ENCODE results near the gene PNP.

DNA sequence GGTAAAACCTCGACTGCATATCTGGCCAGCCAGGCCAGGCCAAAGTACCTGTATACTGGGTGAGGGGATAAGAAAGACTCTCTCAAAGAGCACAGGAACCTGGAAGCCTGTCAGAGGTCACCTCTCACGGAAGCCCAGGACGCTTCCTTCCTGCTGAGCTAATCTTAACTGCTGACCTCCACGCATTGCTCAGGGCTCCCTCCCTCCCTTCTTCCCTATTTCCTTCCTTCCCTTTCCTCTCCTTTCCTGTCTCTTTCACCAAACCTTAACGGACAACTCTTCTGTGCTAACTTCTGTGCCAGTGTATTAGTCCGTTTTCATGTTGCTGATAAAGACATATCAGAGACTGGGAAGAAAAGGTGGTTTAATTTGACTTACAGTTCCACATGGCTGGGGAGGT, 21.4 kb downstream of the PNP start:
- TF ChIP-seq PAX8 (IDR thresholded peaks at IDR 0.05) (no peak), CHD1 (IDR thresholded peaks at IDR 0.05; ENCODE audit: low read depth, low read length) (no peak)
- TF ChIP-seq, protein P1, sequence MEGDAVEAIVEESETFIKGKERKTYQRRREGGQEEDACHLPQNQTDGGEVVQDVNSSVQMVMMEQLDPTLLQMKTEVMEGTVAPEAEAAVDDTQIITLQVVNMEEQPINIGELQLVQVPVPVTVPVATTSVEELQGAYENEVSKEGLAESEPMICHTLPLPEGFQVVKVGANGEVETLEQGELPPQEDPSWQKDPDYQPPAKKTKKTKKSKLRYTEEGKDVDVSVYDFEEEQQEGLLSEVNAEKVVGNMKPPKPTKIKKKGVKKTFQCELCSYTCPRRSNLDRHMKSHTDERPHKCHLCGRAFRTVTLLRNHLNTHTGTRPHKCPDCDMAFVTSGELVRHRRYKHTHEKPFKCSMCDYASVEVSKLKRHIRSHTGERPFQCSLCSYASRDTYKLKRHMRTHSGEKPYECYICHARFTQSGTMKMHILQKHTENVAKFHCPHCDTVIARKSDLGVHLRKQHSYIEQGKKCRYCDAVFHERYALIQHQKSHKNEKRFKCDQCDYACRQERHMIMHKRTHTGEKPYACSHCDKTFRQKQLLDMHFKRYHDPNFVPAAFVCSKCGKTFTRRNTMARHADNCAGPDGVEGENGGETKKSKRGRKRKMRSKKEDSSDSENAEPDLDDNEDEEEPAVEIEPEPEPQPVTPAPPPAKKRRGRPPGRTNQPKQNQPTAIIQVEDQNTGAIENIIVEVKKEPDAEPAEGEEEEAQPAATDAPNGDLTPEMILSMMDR (IDR thresholded peaks at IDR 0.05 in 2 of 3, conservative IDR thresholded peaks at IDR 0.05 in 1 of 3; ENCODE audit: control insufficient read depth in 2 of 3, extremely low read depth in 1 of 3, insufficient read depth in 1 of 3, low read depth in 3 of 3, low read length in 3 of 3), result no peak
